HG03571 (cell line): ENCODE measurements around the gene GFAP.
A peak's percentile ranks its signal among the peaks of the same experiment; 100 is the strongest.

Experiments
- ATAC-seq: cut with Tn5 transposase; IDR thresholded peaks from one replicate; pipeline ENCODE4 v1.9.1; 2021; ENCODE audit not compliant: unreplicated experiment

Gene GFAP

DNA sequence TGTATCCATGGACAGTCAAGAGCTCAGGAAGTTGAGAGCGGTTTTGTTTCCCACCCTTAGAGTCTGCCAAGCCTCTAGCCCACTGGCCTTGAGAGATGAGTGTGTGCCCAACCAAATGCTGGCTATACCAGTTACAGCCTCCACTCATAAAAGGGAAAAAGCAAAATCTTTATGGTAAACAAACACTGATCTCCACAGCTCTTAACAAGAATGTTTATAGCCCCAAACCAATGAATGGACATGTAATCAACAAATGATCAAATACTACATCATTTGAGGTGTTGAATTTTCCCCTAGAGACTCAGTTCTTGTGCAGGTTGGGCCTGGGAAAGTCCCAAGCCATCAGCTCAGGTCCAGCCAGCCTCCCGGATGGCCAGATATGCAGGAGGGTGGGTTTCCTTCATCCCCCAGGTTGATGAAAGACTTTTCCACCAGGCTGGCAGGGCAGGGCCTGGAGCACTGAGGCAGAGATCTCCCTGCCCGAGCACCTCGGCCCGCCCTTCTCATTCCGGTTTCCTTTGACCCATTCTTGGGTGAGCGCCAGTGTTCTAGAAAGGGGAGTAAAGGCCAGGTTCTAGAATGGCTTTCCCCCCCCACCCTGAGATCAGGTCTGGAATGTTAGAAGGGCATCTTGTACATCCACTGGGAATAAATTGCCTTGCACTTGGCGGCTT, 12.2 kb downstream of the GFAP start:
- ATAC-seq: no peak

GRCh38 chr17:44902135-44902760, 13.1 kb downstream of the GFAP start:
- ATAC-seq: no peak

GRCh38 chr17:44901411-44901921, 13.8 kb downstream of the GFAP start:
- ATAC-seq: no peak

DNA sequence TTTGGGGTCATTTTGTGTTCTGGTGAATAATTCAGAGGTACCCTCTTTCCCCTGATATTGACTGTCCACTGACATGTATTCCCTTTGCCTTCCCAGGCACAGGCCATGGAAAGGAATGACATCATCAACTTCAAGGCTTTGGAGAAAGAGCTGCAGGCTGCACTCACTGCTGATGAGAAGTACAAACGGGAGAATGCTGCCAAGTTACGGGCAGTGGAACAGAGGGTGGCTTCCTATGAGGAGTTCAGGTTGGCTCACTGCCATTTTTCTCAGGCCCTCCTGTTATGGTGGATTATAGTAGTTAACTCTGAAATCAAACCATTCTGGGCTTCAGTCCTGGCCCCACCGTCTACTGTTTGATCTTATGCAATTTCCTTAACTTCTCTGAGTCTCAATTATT, 14.4 kb downstream of the GFAP start:
- no peak for ATAC-seq

DNA sequence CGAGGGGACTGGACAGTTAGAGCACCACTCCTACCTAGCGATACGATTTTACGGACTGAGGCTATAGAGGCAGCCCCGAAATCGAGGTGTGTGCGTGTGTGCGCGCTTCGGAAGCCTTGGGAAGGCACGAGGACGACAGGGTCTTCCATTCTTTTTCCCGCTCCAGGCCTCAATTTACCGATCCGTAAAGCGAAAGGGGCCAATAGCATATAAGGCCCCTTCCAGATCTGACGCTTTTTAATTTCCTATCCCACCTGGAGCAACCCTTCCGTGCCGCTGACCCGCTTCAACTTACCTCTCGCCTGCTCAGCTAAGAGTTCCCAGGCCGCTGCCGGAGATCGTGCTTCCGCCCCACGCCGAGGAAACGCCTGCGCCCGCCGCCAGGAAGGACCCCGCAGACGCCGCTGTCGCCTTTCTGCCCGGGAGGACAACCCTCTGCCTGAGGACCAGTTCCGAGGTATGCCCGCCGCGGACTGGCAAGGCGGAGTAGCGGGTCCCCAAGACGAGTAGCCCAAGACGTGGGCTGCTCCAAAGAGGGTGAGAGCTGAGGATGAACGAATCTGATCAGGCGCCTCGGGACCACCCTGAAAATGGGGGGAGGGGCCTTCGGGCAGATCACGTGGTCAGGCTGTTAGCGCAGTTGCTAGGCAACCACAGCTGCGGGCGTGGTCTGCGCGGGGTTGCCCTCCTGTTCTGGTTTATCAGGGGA, 16.1 kb downstream of the GFAP start, which contains the start of gene EFTUD2:
Gene EFTUD2 (minus strand): TSS at position 372 of the 709 bp plus-strand sequence. CDS start 4,924 bp downstream, outside the sequence.
- peak; percentile 68 for ATAC-seq

GRCh38 chr17:44898768-44899073, 16.6 kb downstream of the GFAP start:
- ATAC-seq: peak; percentile 29

DNA sequence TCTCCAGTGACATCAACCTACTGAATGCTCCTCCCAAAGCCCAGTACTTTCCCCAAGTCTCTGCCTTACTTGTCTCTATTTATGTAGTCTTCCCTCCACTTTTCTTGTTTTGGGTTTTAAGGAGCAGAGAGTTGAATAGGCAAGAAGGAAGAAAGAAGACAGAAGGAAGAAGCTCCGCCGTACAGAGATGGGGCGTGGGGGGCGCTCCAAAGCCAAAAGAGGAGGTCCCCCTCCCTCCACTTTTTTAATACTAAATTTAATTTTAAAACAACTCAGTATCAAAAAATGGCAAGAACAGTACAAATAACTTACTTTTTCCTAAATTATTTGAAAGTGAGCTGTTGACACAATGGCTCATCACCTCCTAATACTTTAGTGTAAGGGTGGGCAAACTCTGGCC, 20.7 kb downstream of the GFAP start:
- ATAC-seq: no peak

DNA sequence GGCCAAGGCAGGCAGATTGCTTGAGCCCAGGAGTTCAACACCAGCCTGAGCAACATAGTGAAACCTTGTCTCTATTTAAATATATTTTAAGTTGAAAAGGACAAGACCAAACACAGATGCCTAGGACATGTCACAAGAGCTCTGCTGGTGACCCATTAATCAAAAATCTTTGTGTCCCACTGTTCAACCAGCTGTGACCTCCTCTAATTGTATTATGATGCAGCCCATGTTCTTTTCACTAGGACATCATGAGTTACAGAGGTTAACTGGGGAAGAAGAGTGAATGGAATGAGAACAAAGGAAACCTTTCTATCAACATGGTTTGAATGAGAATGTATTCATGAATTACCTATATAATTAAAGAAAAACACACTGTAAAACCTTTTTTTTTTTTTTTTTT, 23.1 kb downstream of the GFAP start:
- no peak for ATAC-seq

- ATAC-seq: no peak
These were observed 26.3 kb downstream of the GFAP start for GRCh38 chr17:44889003-44889402.

GRCh38 chr17:44887971-44888954, 27.0 kb downstream of the GFAP start:
- ATAC-seq: no peak

DNA sequence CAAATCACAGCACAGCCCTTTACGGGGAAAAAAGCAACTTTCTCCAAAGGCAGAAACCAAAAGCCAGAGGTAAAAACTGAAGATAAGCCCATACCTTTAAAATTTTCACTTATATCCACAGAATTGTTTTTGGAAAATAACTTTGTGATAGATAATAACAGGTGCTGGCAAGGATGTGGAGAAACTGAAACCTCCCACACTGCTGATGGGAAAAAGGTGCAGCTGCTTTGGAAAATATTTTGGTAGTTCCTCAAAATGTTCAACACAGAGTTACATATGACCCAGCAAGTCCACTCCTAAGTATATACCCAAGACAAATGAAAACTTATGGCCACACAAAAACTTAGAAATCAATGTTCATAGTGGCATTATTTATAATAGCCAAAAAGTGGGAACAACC, 28.3 kb downstream of the GFAP start:
- ATAC-seq: no peak

GRCh38 chr17:44884941-44885340, 30.4 kb downstream of the GFAP start:
- no peak for ATAC-seq

- no peak for ATAC-seq
These were observed 34.2 kb downstream of the GFAP start for GRCh38 chr17:44881145-44881544.

- ATAC-seq: no peak
These were observed 35.2 kb downstream of the GFAP start for GRCh38 chr17:44880062-44880461.

GRCh38 chr17:44879376-44879775, 35.9 kb downstream of the GFAP start:
- ATAC-seq: no peak

DNA sequence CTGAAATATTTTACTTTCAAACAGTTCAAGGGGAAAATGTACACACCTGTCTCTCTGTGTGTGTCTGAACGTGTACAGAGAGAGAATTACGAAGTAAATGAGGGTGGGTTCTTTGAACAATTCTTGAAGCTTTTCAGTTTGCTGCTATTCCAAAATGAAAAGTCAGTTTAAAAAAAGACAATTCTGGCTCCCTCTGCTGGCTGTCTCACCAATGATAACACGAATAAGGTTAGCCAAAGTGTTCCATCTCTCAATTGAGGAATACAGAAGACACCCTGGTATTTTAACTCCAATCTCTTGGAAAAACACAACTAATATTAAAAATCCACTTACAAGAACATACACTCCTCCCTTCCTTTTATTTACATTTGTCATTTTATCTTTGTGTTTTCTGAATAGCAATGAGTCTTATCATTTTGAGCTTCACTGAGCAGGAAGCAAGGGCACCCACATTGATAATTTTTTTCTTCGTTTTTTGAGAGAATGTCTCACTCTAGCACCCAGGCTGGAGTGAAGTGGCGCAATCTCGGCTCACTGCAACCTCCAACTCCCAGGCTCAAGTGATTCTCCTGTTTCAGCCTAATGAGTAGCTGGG, 36.6 kb downstream of the GFAP start:
- ATAC-seq: no peak

- no peak for ATAC-seq
These were observed 38.2 kb downstream of the GFAP start for GRCh38 chr17:44877121-44877520.

DNA sequence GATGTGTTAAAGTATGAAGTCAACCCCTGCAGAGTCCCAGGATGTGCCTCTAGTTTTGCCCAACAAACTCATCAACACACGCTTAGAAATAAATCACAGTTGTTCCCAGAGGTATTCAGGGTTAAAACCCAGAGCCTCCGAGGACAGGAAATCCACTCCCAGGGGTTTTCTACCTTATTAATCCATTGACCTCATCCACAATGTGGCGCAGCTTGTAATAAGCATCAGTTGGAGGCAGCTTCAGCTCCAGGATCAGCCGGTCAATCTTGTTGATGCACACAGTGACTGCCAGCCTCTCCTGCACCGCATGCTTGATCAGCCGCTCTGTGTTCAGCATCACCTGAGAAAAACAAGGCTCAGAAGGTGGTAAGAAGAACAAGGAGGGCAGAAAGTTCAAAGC, 39.5 kb downstream of the GFAP start:
- ATAC-seq: no peak

DNA sequence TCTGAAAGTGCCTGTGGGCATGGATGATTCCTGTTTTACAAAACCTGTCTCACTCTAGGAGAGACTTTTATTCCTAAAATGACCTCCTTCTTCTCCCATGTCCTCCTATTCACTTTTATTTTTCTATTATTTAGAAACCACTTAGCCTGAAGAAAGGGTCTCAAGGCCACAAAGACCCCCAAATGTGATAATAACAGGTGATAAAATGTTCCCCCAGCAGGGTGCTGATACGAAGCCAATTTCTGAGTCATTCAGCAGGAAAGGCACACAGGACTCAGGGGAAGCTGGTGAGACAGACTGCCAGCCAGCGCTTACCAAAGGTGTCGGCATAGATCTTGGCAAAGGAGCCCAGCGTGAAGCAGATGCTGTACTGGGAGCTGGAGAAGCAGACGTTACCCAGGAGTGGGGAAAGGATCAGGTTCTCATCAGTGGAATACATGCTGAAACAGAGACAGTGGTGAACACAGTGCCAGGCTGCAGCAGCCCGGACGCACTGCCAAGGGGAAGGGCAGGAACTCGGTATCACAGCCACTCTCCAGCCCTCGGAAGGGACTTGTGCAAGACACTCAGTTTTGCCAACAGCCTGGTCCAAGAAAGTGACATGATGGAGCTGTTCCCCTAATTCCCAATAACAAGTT, 43.0 kb downstream of the GFAP start:
- ATAC-seq: no peak

- no peak for ATAC-seq
These were observed 43.7 kb downstream of the GFAP start for GRCh38 chr17:44871556-44871955.
